Epithelial cell of proximal tubule (primary cell): Measurements from ENCODE around the gene DDA1. TPM values are rescaled to one million over a fixed set of nuclear protein-coding genes. Genes with fewer than 3 reads are reported as not detected.
"Not testable (repeated sequence)": the region's sequence is repeated elsewhere in the genome, so short reads cannot be mapped to it uniquely, and the experiment has no call there.

Experiments used
- DNase-seq: peaks from one replicate; pipeline ENCODE4 v3.0.0-alpha.2; 2011; ENCODE audit warnings: low read depth
- H3K4me3 ChIP-seq: 2 replicates; pipeline ENCODE4 v1.5.1; 2011; ENCODE audit warnings: low read depth, mild to moderate bottlenecking, low read length
- CTCF ChIP-seq: conservative IDR thresholded peaks from 2 replicates; pipeline ENCODE4 v1.5.1; 2012; ENCODE audit warnings: low read depth, mild to moderate bottlenecking, low read length
- total RNA-seq: library from RNA; depleted of rRNA; stranded (reverse); fragments of >200 nt; gene quantifications from 2 replicates; pipeline ENCODE4 v1.2.3, GENCODE V29; 2015

The DDA1 gene
- total RNA-seq, 1 donor from 2014 or later, result 35.6 TPM

DNA sequence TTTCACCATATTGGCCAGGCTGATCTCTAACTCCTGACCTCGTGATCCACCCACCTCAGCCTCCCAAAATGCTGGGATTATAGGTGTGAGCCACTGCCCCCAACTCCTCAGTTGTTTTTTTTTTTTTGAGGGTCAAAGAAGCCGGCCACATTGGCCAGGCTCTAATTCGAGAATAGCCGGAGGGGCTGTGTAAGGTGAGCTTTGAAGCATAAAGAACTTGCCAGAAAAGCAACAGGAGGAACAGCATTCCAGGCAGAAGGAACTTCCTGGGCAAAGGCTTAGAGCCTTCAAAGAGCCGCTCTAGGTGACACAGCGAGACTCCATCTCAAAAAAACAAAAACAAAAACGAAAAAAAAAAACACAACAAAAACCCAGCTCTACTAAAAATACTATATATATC is 43.3 kb upstream of the DDA1 start:
- DNase-seq, result no peak
- no peak overlapping the region for H3K4me3 ChIP-seq
- TF ChIP-seq CTCF, result no peak

DNA sequence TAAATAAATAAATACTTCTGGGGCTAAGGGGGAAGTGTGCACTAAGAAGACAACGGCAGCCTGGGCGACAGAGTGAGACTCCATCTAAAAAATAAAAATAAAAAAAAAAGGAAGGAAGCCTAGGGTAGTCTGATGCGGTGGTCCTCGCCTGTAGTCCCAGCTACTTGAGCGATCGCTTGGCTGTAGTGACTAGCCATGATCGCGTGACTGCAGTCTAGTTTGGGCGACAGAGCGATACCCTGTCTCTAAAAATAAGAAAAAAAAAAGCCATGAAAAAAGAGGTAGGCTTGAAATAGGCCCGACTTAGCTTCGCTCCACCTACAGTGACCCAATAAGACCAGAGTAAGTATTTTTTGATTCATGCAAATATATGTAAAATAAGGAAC is 42.8 kb upstream of the DDA1 start:
- TF ChIP-seq CTCF, result no peak
- no peak for DNase-seq
- H3K4me3 ChIP-seq, result no peak overlapping the region

DNA sequence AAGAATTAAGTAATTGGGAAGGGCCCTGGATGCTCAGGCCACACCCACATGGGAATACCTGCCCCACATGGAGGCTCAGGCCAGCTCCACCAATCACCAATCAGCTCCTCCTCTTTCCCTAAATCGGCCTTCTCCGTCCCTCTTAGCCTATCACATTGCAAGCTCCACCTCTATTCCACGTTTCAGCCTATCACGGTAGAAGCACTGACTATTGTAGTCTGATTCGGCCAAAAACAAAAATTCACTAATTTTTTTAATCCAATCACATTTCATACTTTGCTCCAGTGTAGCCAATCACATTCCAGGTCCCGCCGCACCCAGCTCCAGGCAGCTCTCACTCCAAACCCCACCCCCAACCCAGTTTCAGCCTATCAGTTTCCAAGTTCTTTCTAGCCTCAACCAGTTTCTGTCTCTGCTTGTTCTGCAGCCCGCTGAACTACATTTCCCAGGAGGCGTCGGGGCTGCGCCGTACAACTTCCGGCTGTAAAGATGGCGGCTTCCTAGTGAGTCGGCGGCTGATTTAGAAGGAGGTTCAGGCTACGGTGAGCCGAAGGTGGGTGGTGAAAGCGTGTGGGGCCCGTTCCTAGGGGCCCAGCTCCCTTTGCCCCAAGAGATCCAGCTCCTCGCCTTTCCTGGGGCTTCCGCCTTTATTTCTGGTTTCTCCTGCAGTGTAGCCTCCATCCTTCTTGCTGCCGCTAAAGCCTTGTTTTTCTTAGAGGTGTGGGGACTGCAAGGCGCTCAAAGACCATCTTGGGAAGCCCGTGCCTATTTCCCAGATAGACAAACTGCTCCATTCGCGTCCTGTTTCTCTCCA is 42.2 kb upstream of the DDA1 start, which contains the start of gene BABAM1:
TSS of gene BABAM1 (plus strand) at position 469 of the 814 bp plus-strand sequence. CDS start 1,364 bp downstream, outside the sequence.
- peak within 1 kb of the TSS; percentile 81 for H3K4me3 ChIP-seq
- TF ChIP-seq CTCF, result no peak
- DNase-seq, result peak; percentile 99

DNA sequence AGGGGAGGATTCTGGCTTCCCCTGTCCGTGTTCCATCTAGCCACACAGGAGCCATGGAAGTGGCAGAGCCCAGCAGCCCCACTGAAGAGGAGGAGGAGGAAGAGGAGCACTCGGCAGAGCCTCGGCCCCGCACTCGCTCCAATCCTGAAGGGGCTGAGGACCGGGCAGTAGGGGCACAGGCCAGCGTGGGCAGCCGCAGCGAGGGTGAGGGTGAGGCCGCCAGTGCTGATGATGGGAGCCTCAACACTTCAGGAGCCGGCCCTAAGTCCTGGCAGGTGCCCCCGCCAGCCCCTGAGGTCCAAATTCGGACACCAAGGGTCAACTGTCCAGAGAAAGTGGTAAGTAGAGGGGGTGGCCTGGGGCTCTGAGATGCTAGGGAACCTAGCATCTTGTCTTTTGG is 40.6 kb upstream of the DDA1 start:
- no peak overlapping the region for H3K4me3 ChIP-seq
- no peak for DNase-seq
- no peak for TF ChIP-seq CTCF

- DNase-seq, H3K4me3 ChIP-seq: not testable (repeated sequence)
Measured at GRCh38 chr19:17274892-17275291, 34.5 kb upstream of the DDA1 start.

GRCh38 chr19:17275441-17276175 is 33.8 kb upstream of the DDA1 start:
- no peak for TF ChIP-seq CTCF
- DNase-seq, result no peak

GRCh38 chr19:17279436-17279835 is 29.9 kb upstream of the DDA1 start:
- no peak for TF ChIP-seq CTCF

More at GRCh38 chr19:17275441-17276175, 33.8 kb upstream of the DDA1 start:
- H3K4me3 ChIP-seq, result no peak overlapping the region

More at GRCh38 chr19:17279436-17279835, 29.9 kb upstream of the DDA1 start:
- no peak for DNase-seq
- no peak overlapping the region for H3K4me3 ChIP-seq
